NCI-H128 (cell line): ENCODE data around the gene TEX53.

Experiments used
- DNase-seq: peaks from one replicate; lab custom pipeline; 2025; ENCODE audit not compliant: unreplicated experiment; lab: John Stamatoyannopoulos, UW

Gene TEX53

DNA sequence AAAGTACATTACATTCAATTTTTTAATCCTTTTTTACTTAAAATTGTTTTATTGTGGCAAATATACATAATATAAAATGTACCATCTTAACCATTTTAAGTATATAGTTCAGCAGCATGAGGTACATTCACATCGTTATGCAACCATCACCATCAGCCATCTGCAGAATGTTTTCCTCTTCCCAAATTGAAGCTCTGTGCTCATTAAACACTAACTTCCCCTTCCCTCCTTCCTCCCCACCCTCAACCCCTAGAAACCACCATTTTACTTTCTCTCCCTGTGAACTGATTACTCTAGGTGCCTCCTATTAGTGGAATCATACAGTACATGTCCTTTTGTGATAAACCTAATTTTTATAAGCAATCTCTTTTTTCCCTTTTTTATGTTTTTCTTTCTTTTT lies 15.6 kb downstream of the TEX53 start:
- no peak for DNase-seq

DNA sequence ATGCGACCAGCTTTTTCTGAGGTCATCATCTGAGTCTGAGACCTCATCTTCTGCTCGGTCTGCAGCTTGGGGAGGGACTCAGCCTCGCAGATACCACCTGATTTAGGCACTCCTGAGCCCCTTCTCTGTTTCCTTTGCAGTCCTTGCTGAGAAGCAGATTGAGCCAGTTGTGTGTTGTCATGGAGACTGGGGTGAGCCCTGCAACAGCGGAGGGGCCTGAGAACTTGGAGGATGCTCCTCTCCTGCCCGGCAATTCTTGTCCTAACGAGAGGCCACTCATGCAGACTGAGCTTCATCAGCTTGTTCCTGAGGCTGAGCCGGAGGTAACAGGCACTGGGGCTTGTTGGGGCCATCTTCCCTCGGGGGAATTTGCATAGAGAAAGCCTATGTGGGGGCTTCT lies 19.2 kb downstream of the TEX53 start:
- no peak for DNase-seq

DNA sequence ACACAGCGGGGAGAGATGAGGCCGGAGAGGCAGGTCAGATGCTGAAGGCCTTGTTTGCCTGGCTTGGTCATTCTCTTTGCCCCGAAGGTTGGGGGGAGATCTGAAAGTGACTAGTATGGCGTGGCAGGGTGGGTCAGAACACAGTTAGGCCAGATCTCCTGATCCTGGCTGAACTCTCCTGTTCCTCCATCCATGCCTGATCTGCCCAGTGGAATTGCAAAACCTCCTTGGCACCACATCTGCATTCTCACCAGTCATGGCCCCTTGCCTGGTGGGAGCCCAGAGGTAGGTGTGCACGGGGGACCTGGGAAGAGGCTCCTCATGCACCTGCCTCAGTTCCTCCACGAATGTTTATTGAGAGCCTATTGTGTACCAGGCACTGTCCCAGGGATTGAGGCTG lies 23.2 kb downstream of the TEX53 start:
- DNase-seq: no peak

DNA sequence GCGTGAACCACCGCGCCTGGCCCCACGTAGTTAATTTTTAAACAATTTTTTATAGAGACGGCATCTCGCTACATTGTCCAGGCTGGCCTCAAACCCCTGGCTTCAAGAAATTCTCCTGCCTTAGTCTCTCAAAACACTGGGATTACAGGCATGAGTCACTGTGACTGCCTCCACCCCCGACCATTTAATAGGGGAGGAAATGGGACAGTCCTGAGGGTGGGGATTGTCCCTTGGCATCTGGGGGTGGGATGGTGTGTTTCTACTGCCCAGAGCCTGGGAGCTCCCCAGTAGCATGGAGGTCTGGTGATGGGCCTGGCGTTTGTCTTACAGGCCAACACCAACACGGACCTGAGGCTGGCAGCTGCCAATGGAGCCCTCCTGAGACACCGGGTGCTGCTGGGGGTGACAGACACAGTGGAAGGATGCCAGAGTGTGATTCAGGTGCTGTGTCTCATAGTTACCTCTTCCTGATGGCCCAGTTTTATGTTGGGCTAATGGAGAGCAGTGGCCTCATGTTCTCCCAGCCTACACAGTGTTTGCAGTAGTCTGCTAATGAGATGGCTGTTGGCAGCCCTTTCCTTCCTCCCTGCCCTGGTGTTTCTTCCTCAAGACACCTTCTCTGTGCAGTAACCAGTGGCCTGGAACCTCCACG lies 24.0 kb downstream of the TEX53 start:
- DNase-seq: no peak

DNA sequence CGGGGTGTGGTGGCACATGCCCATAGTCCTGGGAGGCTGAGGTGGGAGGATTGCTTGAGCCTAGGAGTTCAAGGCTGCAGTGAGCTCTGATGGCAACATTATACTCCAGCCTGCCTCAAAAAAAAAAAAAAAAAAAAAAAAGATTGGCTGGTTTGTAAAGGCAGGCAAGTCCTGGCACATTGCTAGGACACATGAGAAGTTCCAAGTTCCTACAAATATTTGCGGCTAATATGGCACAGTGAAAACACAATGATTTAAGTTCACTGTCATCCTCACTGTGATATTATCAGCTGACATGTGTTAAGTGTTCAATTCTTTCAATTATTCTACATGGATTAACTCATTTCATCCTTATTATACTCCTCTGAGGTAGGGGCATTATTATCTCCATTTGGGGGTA lies 26.4 kb downstream of the TEX53 start:
- no peak for DNase-seq

DNA sequence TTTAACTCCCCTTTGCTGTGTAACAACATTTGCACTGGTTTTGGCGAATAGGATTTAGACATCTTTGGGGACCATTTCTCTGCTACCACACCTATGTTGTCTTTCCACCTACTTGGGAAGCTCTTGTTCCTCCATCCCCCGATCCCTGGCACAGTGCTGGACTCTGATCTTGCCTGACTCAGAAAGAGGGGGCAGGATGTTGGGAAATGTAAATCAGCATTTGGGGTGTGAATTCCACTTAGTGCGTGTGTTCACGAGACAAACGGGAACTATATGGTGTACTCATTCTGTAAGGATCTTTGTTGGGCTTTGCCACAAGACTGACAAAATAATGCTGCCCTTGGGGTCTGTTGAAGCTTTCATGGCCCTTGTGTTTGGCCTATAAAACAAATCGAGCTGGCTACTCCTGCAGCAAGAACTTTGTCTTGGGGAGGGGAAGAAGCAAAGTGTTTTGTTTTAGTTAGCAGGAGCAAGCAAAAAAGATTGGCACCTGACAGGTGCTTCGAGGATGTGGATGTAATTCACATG lies 28.0 kb downstream of the TEX53 start:
- no peak for DNase-seq

DNA sequence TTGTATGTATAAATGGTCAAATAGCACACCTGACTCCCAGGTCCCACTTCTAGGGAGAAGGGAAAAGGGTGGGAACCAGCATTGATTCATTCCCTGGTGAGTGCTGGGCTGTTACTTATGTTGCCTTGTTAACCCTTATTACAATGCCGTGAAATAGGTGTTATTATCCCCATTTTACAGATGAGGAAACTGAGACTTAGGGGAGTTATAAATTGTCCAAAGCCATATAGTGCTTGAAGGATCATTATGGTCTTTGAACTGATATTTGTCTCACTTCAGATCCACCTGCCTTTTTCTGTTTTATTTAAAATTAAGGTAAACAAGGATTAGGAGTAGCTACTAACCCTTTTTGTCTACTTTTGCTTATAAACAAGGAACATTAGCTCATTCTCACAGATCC lies 30.1 kb downstream of the TEX53 start:
- DNase-seq: no peak

DNA sequence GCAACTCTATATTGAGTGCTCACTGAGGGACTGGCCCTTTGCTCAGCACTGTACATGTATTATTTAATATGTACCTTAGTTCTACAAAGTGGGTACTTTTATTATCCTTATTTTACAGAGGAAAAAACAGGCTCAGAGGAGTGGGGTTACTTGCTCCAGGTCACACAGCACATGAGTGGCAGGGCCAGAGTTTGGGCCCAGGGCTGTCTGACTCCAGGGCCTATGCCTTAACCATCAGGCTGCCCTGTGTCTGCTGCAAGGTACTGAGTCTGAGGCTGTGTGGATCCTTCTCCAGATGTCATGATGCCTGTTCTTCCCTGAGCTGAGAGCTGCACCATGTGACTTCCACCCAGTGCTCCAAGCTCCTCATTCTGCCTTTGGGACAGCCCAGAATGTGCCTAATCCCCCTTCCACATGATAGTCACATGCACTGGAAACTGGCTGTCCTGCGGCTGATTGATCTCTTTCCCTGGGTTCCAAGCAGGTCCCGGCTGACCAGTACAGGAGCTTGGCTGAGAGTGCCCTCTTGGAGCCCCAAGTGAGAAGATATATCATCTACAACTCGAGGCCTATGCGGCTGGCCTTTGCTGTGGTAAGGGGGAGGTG lies 31.1 kb downstream of the TEX53 start:
- DNase-seq: no peak

DNA sequence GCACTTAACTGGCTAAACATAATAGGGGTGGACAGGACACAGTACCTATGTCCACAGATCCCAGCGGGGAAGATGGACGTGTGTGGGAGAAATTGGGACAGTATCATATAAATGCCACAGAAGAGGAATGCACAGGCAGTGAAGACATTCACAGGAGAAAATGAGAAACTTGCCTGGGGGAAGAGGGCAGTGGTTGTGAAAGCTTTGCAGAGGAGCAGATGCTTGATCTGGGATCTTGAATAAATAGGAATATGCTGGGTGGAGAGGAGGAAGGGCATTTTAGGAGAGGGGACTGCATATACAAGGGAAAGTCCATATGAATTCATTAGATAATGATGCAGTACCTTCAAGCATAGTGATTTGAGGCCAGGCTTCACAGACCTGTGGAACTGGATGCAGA lies 32.9 kb downstream of the TEX53 start:
- DNase-seq: no peak

DNA sequence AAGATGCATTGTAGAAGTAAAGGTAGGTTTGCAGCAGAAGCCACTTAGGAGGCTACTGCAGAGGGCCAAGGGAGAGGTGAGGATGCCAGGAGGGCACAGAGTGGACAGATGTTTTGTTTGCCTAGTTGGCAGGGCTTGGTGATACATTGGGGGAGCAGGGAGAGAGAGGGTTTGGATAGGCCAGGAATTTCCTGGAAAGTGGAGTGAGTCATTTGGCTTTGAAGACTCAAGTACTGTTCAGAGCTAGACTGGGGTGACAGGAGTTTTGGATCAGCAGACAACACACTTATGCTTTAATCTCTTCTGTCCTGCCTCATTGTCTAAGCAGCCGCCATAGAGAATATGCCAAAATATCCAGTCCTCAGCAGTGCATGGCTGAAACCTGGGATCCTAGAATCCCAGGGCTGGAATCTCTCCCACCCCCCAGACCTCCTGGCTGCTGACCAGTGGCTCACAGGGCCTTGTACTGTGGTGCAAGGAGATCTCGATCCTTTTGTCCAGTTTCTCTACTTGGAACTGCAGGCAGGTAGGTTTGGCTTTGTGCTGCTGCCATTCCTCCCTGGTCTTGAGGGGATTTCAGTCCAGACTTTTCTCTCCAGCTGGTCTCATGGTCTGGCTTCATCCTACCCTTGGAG lies 35.5 kb downstream of the TEX53 start:
- DNase-seq: no peak

DNA sequence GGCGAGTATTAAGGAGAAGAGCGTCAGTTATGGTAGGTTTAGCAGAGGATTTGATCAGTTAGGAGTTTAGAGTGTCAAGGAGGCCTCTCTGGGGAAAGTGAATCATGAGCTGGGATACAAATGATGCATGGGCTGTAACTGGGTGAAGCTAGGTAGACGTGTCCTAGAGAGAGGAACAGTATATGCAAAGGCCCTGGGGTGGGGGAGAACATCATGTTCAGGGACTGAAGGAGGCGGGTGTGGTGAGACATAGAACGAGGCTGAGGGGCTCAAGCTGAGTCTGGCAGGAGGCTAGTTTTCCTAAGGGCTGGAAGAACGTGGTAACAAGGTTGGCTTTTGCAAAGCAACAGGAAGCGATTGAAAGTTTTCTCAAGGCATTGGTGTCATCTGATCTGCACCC lies 36.0 kb downstream of the TEX53 start:
- no peak for DNase-seq

DNA sequence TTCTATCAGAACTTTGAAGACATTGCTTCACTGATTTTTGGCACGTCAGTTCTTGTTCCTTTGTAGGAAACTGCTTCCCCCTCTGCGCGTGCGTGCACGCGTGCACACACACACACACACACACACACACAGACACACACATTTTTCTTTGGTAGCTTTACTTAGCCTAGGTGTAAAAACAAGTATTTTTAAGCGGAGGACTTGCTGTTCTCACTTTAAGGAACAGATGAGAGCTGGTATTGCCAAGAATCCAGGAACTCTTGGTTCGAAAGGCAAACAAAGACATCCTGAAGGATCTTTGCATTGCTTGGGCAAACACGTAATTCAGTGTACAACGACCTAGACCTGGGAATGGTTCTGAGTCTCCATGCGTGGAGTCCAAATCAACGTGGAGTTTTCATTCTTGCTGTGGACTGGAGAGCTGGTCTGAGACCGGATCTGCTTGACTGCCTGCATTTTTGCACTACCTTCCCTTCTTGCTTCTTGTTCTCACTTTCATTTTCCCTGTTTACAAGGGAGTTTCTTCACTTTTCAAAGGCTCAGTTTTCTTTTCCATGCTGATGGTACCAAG lies 38.3 kb downstream of the TEX53 start:
- no peak for DNase-seq

DNA sequence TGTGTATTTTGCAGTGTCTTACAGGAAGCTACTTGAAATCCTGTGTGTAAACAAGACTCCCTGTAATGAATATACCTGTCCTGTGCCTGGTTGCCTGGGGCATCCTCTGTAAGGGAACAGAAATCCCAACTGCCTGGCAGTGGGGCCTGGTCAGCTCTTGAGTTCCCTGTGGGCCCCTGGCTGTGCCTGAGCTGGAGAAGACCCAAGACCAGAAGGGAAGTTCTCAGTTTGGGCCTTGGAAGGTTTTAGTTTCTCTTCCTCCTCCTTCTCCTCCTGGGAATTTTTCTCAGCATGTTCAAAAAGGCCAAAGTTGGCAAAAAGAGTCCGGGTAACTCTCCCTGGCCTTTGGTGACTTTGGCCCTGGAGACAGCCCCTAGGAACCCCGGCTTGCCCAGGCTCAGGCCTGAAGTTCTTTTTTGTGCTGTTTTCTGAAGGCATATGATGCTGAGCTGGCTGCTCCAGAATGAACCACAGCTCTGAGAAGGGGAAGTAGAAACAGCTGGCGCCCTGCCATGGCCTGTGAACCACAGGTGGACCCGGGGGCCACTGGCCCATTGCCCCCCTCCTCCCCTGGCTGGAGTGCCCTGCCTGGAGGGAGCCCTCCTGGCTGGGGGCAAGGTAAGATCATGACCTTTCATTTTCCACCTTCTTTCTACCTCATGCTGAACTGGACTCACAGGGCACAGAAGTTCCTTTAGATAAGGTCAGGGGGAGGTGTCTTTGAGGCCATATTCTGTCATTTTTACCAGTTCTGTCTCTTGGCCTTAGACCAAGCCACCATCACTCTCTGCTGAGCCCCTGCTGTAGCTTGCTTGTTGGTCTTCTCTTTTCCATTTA lies 40.7 kb downstream of the TEX53 start:
- DNase-seq: no peak

DNA sequence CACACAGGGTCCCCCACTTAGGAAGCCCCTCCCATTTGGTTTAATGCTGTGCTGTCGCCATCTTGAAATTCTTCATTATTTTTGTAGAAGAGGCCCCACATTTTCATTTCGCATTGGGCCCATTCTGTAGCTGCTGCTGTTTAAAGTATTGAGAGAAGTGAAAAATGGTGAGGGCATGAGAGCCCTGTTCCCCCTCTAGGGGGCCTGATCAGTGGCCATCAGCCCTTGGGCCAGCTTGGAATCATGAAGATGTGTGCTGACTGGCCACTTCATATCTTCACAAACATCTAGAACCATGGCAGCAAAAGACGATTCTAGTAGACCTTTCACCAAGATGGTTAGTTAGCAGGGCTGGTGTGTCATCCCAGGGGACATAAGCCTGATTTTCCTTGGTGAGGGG lies 43.2 kb downstream of the TEX53 start:
- DNase-seq: no peak

DNA sequence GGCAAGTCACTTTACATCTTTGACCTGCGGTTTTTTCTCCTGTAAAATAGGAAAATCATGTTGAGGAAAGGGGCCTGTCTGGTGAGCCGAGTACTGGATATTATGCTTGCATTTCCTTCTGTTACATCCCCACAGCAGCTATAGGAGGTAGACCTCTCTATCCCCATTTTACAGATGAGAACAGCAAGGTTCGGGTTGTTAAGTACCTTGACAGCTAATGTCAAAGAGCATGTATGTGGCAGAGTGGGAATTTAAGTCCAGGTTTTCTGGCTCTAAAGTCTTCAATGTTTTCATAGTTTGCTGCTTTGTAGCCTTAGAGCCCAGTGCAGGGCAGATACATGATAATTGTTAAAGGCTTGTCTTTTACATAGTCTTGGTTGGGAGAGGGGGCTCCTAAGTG lies 43.7 kb downstream of the TEX53 start:
- no peak for DNase-seq

DNA sequence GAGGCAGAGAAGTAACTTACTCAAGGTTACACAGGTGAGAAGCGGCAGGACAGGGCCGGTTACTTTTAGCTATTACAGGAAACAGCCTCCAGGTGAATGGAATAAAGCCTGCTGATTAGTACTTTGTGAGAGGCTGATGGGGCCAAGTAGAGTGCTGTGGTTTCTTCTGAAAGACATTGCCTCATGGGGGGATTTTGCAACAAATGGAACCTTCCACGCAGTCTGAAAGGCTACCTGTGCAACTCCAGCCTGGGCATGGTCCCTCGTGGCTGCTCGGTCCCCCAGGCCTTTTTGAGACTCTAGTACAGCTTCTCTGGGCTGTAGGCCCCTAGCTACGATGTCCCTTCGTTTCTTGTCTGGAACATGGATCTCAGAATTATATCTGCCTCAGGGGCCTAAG lies 44.5 kb downstream of the TEX53 start:
- no peak for DNase-seq

DNA sequence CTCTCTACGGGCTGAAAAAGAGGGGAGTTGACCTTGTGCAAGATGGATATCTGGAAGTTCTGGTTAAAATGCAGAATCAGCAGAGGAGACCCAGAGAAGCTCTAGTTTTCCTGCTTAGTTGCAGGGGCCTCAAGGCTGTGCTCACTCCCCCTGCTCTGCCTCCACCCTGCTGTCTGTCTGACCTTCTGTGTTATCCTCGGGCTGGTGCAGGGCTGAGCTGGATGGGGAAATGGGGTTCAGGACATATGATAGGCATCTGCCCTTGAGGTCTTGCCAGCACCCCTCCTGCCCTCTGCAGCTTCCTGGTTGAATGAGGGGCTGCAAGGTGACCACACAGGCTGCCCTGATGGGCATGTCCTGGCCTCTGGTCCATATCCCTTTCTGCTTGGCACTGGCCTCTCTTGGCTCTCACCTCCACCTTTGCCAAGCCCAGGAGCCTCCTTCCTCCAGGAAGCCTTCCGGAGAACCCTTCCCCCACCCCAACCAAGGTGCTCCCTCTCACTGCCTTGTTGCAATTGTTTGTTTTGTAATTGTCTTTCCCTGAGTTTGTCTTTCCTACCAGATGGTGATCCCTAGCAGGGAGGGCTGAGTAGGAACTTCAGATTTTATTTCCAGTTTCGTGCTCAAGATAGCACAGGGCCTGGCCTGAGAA lies 45.2 kb downstream of the TEX53 start:
- no peak for DNase-seq

DNA sequence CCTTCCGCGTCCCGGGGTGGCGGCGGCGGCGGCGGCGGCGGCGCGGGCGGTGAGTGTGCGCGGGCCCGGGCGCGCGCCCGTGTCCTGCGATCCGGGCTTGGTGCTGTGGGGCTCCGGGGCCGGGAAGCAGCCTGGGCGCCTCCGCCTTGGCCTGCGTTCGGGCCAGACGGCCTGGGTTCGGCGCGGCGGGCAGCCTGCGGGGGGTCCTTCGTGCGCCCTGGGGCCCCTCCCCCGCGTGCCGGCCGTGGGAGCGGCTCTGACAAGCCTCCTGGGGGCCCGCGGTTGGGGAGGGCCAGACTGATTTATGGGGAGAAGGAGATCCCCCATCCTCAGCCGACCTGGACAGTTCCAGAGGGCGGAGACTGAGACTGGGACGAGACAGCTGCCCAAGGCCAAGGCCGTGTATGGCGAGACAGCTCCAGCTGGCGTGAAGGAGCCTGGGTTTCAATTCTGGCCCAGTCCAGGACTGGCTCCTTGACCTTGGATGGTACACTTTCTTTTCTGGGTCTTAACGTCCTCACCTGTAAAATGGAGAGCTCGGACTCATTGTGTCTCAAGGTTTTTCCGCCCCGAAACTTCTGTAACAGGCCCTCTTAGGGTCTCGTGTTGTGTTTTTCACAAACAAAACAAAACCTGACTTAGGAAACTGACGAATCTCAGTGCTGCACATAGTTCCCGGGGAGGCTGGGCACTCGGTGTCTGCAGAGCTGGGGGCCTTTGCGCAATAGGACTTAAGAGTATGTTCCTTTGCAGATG lies 45.9 kb downstream of the TEX53 start:
- DNase-seq: no peak

DNA sequence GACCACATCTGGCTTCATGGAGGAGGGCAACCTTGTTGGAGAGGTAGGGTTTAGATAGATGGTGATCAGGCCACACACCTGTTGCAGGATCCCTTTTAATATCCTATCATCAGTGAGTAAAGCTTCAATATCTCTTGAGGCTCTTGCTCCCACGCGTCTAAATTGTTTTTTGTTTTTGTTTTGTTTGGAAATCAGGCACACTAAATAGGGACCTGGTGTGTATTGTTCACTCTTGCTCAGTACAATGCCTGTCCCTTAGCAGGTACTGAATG lies 49.1 kb downstream of the TEX53 start:
- DNase-seq: no peak
